Activated CD8-positive, alpha-beta memory T cell treated with anti-CD3 and anti-CD28 coated beads, Interleukin-2, amount 50 U/mL, for 1 hour (primary cell): Measurements from ENCODE around the gene DHRS7.
"Not testable (repeated sequence)": the region's sequence is repeated elsewhere in the genome, so short reads cannot be mapped to it uniquely, and the experiment has no call there.

Experiments
- DNase-seq: peaks from one replicate; pipeline ENCODE4 v3.0.0-alpha.2; 2020; ENCODE audit errors: extremely low read depth

Gene DHRS7

DNA sequence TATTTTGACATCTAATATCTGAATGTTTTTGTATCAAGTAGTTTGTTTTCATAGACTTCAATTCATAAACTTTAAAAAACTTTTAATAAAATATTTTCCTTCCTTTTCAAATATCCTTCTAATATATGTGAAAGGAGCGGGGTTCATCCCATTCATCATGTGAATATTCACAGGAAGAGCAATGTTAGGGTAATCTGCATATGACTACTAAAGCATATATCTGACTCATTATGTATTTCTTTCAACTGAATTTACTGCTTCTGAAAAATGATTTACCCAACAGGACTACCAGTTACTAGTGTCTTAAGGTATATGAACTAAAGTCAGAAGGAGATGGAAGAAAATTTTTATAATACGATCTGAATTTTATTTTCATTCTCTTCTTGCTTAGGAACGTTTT lies 30.5 kb downstream of the DHRS7 start:
- no peak for DNase-seq

DNA sequence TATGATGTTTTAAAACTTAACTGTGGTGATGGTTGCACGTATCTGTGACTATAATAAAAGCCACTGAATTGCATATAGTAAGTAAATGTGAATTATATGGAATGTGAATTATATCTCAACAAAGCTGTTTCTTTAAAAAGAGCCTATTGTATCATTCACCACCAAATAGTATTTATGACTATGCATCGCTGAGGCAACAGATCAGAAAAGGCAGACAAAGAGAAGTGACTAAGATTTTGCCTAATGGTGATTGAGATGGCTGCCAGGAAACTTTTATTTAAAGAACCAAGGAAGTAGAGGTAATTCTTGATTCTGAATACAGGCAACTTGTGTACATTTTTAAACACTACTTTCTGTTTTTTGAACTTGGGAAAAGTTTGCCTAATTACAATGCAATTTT lies 31.7 kb downstream of the DHRS7 start:
- no peak for DNase-seq

DNA sequence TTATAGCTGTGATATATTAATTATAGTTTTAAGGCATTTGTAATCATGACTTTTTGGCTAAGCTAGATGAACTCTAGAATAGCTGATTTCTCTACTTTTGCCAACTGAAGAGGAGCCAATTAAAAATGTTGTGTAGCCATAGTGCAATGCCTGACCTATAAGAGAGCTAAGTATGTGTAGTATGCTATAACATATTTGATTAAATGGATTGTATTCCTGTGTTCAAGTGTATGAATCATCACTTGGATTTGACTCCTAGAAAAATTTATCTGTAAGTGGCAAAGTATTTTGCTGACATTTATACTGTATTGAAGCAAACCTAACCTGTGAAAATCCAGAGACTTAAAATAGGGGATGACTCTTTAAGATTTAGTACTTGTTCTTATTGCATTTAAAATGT lies 39.3 kb downstream of the DHRS7 start:
- no peak for DNase-seq

DNA sequence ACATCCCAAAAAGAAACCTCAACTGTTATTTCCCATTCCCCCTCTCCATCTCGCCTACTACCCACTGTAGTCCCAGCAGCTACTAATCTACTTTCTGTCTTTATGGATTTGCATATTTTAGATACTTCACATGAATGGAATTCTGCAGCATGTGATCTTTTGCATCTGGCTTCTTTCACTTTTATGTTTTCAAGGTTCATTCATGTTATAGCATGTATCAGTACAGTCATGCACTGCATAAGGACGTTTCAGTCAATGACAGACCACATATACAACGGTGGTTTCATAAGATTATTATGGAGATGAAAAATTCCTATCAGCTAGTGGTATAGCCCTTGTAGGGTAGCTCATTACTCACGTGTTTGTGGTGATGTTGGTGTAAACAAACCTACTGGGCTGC lies 49.0 kb downstream of the DHRS7 start:
- DNase-seq: no peak

DNA sequence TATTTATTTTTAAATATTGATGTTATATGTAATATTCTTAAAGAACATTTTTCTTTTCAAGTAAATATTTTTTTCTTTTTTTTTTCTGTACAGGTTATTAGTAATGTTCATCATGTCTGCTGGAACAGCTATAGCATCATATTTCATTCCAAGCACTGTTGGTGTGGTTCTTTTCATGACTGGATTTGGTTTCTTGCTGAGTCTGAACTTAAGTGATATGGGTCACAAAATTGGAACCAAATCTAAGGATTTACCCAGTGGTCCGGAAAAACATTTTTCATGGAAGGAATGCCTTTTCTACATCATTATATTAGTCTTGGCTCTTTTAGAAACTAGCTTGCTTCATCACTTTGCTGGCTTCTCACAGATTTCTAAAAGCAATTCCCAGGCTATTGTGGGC lies 50.3 kb downstream of the DHRS7 start:
- DNase-seq: no peak

DNA sequence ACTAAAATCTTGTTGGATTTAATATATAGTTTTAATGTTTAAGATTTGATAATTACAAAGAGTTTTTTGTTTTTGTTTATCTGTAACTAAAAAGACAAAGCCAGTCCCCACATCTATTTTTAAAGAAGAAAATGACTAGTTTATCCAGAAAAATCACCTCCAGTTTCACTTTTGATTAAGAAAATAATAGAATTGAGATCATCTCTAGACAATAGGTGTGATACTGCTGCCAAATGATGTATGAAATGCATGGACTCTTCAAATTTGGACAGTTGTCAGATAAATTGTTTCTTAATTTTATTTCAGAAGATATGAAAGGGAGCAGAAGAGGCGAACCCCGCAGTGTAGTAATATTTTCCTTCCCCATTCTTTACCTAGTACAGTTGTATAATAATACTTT lies 53.5 kb downstream of the DHRS7 start:
- DNase-seq: no peak

DNA sequence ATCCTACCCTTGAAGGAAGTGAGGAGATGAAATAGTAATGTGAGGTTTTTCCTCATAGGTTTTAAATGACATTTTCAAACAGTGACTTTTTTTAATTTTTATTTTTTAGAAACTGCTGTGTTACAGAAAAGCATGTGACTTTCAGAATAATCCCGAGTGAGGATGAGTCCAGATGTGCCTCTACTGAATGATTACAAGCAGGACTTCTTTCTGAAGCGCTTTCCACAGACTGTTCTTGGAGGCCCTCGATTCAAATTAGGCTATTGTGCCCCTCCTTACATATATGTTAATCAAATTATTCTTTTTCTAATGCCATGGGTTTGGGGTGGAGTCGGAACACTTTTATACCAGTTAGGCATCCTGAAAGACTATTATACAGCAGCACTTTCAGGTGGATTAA lies 57.7 kb downstream of the DHRS7 start:
- no peak for DNase-seq

DNA sequence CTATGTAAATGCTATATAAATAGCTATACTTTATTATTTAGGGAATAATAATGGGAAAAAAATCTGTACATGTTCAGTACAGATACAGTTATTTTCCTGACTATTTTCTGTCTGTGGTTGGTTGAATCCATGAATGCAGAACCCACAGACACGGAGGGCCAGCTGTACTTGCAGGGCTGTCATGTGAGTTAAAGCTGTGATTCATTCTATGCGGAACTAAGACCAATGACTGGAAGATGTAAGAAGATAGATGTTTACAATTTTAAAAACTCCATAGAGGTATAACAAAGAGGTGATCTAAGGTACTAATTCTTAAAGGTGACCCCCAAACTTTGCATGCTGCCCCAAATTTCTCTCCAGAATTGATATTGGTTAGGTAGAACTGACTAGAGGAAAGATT lies 58.9 kb downstream of the DHRS7 start:
- no peak for DNase-seq

DNA sequence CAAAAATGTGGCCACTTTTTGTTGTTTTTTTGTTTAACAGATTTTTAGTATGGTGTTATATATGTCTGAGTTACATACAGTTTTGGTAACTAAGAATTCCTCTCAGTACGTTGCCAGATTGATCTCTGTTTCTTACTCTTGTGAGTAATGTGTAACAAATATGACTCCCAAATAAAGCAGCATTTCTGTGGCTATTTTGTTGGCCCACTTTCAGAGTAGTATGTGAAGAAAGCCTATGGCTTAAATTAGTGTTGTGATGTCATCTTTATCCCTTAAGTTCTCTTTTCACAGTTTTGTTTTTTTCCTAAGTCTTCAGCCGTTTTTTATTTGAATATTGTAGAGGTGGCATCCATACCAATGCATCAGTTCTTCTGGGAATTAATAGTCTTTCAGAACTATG lies 62.8 kb downstream of the DHRS7 start:
- DNase-seq: no peak

DNA sequence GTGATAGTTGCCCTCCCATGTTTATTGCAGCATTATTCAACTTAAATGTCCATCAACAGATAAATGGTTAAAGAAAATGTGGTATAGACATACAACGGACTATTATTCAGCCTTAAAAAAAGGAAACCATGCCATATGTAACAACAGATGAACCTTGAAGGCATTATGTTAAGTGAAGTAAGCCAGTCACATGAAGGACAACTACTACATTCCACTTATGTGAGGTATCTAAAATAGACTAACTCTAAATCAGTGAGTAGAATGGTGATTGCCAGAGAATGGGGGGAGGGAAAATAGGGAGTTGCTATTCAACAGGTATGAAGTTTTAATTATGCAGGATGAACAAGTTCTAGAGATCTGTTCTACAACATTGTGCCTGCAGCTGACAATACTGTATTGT lies 63.4 kb downstream of the DHRS7 start:
- no peak for DNase-seq

DNA sequence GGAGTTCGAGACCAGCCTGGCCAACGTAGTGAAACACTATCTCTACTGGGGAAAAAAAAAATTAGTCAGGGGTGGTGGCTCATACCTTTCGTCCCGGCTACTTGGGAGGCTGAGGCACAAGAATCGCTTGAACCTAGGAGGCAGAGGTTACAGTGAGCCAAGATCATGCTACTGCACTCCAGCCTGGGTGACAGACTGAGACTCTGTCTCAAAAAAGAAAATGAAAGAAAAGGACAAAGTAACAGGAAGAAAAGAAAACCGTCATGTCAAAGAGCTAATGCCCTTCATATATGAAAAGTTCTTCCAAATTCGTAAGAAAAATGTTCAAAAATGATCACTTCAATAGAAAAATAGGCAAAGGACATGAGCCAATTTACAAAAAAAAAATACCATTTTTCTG lies 65.3 kb downstream of the DHRS7 start:
- not testable (repeated sequence) for DNase-seq

DNA sequence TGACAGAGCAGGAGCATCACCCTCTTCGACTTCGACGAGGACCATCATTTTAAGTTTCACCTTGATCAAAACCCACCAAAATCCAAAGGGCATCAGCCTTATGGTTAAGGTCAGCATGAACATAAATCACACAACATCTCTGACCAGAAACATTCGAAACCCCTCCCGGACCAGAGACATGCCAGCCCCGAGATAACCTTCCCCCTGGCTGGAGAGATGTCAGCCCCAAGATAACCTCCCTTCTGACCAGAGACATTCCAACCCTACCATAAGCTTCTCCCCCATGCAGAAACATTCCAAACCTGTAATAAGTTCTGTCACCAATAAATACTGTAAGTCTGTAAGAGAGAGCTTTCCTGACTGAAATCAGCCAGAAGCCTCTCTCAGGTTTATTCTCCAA lies 67.2 kb downstream of the DHRS7 start:
- no peak for DNase-seq

DNA sequence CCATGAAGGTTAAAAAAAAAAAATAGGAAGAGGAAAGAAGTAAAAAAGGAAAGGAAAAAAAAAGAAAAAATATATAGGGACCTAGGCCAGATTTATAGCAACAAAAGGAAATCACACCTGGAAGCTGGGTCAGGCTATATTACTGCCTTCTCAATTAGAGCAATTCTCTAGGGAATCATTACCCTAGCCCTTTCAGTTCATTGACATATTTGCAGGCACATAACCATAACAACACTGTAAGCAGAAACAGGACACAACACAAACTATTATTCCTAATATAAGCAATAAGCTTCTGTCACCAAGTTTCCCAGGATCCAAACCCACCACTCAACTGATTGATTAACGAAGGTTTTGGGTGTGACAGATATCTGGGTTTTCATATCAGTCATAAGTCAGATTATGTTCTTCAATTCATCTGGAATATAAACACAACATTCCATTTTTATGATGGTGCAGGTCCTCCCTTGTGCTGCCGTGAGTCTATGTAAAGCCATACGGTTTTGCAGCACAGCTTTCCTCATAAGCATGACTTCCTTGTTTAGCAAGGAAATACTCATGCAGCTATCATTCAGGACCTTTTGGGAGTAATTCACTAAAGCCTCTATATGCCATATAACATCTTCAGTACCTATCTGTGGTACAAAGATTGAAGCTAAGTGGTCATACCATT lies 69.3 kb downstream of the DHRS7 start:
- DNase-seq: no peak

DNA sequence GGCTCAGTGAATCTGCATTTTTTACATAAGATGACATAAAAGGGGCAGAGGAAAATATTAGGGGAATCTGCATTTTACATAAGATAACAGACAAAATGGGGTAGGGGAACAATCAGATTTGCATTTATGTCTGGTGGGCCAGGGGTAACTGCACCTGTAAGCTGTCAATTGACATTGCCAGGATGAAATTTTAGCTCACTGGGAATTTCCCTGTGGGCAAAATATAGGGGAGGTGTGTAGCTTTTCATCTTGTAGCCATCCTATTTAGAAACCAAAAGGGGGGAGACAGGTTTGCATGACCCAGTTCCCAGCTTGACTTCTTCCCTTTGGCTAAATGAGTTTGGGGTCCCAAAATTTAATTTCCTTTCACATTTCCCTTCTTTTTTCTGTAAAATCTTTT lies 70.0 kb downstream of the DHRS7 start:
- DNase-seq: no peak

DNA sequence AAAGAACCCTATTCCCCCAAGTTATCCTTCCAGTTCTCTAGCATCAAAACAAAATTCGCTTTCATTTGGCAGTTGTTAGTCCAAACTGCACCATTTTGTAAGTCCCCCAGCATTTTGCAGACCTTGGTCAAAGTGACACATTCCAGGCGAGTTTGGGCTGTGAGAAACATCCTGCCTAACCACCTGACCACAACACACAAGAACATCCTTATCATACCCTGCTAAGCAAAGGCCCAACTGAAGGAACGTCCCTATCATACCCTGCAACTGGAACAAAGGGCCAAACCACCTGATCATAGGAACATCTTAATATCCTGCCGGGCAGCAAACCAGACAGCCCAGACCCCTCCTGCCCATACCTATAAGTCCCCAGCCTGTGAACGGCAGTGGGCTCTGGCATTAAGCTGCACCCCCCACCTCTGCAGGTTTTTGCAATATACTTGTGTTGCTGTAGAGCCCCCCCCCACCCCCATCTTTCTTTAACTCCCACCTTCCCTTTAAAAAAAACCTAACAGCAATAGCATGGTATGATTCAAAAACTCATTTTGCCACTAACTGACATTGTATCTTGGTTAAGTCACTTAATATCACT lies 70.8 kb downstream of the DHRS7 start:
- no peak for DNase-seq
